Hindlimb muscle (tissue), 1 donor: ENCODE measurements around the gene DPH6. TPM values are rescaled to one million over a fixed set of nuclear protein-coding genes. Genes with fewer than 3 reads are reported as not detected.

Source experiments
- DNase-seq: peaks from one replicate; pipeline ENCODE4 v3.0.0-alpha.2; 2013
- polyA plus RNA-seq: library from polyadenylated mRNA; unstranded; fragments of 120-200 nt; gene quantifications from one replicate; pipeline ENCODE4 v1.2.1, GENCODE V29; 2013; ENCODE audit not compliant: insufficient read length

Gene DPH6
- polyA plus RNA-seq, 1 donor: 14.4 TPM

GRCh38 chr15:35540885-35541284 lies 5.1 kb downstream of the DPH6 start:
- DNase-seq: peak; percentile 6

GRCh38 chr15:35540021-35540420 lies 5.9 kb downstream of the DPH6 start:
- no peak for DNase-seq

- DNase-seq: no peak
Measured at GRCh38 chr15:35535365-35535916, 10.5 kb downstream of the DPH6 start.

DNA sequence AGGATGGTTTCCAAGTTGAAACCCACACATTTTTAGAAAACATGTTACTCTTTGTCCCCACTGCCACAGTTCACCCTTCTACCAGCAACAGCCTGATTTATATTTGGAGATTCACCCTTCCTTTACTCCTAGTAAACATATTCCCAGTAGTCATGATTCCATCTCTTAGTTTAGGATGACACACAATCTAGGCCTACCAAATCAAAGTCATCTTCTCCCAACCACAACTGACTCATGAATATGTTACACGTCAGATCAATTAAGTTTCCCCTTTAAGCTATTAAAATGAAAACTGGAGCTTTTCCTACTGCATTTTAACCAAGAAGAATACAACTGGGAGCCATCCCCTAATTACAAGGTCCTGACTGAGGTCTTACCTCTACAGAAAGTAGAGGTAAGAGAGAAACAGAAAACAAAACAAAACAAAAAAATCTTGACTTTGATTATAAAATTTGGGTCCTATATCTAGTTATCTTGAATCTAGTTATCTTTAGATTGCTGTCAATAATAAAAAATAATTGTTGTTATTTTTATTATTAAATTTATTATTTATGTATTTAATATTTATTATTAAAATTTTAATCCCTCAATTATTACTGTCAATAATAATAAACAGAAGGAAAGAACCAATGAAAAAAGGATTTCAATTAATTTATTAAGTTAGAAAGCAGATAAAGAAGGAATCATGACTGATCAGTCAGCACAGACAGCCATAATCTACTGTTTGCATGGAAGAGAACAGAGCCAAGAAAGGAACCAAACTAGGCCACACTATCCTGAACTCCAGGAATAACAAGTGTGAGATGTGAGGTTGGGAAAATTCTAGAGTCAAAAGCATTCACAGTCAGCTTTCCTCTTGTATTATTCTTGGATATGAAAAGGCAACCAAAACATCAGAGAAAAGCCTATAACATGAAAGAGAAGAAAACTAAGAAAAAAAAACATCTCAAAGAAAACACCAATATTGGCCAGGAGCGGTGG lies 12.5 kb downstream of the DPH6 start:
- no peak for DNase-seq

GRCh38 chr15:35530698-35531097 lies 15.3 kb downstream of the DPH6 start:
- no peak for DNase-seq

- DNase-seq: no peak
Measured at GRCh38 chr15:35529784-35530183, 16.2 kb downstream of the DPH6 start.

DNA sequence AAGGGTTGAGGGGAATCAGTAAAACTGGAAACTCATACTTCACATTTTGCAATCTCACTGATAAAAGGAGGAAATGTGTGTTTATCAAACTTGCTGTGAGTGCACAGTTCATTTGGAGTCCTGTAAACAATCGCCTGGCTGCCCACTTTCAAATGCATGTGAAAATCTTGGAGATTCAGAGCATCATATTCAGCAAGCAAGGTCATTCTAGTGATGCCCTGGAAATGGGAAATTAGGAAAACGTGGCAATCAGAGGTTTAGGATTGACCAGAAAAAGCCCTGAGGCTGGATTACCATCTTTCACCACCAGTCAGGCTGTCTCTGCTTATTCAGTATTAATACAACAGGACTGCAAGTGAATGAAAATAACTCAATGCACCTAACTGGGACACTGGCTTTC lies 23.9 kb downstream of the DPH6 start:
- no peak for DNase-seq

- DNase-seq: peak; percentile 30
Measured at GRCh38 chr15:35519541-35520149, 26.3 kb downstream of the DPH6 start.

DNA sequence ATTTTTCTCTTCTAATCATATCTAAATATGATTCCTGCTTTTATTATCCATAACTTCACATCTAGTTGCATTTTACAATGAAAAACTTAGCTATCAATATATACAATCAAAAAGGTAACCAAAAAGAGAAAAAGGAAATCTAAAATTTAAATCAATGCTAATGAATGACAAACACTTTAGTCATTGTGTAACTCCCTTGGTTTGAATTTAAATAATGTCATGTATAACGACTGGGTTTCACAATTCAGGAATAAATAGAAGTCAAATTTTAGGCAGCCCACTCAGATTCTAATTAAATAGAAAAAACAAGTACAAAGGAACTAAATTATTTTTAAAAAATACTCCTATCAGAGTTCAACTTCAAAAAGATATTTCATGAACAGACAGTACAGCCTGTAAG lies 26.9 kb downstream of the DPH6 start:
- no peak for DNase-seq

- no peak for DNase-seq
Measured at GRCh38 chr15:35514759-35515158, 31.2 kb downstream of the DPH6 start.

GRCh38 chr15:35507932-35508638 lies 37.9 kb downstream of the DPH6 start:
- no peak for DNase-seq

DNA sequence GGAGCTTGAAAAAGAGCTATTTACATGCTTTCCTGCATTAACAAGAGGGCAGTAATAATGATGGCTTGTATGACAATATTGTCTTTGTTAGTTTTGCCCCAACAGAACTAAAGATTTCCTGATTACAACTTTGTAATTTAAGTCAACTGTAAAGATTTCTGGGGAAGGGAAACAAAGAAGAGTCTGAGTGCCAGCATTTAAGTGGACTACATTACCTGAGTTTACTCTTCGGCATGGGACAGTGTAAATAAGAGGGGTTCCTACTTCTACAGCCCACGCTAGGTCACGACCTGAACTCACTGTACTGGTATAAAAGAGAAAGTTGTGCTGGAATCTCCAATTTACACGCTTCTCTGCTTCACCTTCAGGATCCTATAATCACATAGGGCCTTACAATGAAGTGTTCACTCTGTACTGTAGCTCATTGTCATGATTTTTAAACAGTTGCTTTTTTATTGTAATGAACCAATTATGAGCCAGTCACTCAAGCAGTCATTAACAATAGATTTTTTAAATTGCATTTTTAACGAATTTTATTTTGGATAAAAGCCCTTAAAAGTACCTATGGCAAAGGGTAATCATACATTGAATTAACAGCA lies 39.6 kb downstream of the DPH6 start:
- no peak for DNase-seq

GRCh38 chr15:35505809-35506208 lies 40.2 kb downstream of the DPH6 start:
- DNase-seq: no peak

GRCh38 chr15:35505141-35505540 lies 40.8 kb downstream of the DPH6 start:
- DNase-seq: no peak

DNA sequence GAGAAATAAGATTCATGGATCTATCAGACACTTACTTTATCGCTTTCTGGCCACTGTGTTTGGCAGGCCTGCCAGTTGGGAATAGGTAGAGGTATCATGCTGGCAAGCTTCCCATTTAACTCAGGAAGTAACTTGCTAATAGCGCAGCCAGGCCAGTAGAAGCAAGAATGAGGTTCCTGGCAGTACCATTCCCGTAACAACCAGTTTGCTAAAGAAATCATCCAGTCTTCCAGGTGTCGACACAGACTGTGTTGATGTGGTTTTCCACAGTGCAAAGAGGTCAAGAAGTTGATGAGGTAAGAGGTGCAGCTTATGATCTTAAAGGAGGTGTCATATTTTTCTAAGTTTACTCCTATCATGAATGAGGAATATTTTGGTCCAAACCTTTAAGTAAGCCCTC lies 46.2 kb downstream of the DPH6 start:
- DNase-seq: no peak

- no peak for DNase-seq
Measured at GRCh38 chr15:35496585-35496984, 49.4 kb downstream of the DPH6 start.

GRCh38 chr15:35495080-35495479 lies 50.9 kb downstream of the DPH6 start:
- no peak for DNase-seq

- no peak for DNase-seq
Measured at GRCh38 chr15:35491999-35492398, 54.0 kb downstream of the DPH6 start.

GRCh38 chr15:35491173-35491572 lies 54.8 kb downstream of the DPH6 start:
- DNase-seq: no peak

- no peak for DNase-seq
Measured at GRCh38 chr15:35490511-35490910, 55.5 kb downstream of the DPH6 start.

DNA sequence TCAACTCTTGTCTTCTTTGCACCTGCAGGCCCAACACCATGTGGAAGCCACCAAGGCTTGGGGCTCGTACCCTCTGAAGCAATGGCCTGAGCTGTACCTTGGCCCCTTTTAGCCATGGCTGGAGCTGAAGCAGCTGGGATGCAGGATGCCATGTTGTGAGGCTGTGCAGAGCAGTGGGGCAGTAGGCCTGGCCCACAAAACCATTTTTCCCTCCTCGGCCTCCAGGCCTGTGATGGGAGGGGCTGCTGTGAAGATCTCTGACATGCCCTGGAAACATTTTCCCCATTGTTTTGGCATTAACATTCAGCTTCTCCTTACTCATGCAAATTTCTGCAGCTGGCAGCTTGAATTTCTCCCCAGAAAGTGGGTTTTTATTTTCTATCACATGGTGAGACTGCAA lies 58.5 kb downstream of the DPH6 start:
- DNase-seq: no peak

DNA sequence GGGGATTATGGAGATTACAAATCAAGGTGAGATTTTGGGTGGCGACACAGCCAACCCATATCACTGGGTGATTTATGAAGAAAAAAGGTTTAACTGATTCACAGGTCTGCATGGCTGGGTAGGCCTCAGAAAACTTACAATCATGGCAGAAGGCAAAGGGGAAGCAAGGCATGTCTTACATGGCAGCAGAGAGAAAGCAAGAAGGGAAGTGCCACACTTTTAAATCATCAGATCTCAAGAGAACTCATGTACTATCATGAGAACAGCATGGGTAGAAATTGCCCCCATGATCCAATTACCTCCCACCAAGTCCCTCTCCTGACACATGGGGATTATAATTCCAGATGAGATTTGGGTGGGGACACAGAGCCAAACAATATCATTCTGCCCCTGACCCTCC lies 59.7 kb downstream of the DPH6 start:
- no peak for DNase-seq

GRCh38 chr15:35485411-35485810 lies 60.6 kb downstream of the DPH6 start:
- no peak for DNase-seq
